Measurements from ENCODE around the gene DDAH2. TPM values are rescaled to one million over a fixed set of nuclear protein-coding genes. Genes with fewer than 3 reads are reported as not detected.

The DDAH2 gene
- total RNA-seq, 1 experiment from 2014 or later, result 68.2 TPM

DNA sequence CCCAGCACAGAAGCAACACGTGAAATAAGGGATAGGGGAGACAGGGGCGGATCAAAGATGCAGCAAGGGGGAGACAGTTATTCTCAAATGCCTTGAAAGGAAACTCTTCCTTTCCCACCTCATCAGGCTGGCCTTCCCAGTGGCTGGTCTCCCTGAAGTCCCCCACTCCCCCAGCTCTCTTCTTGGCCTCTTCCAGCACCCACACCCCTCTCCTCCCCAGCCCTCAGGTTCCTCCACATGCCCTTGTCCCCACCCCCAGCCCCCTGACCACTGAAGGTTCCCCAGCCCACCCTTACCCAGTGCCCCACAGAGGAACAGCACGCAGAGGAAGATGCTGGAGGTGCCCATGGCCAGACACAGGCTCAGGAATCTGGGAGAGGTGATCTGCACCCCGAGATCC lies 15.6 kb downstream of the DDAH2 start:
- Histone ChIP-seq H3K27me3 (replicated peaks; ENCODE audit: insufficient read depth, low read depth, low read length, poor library complexity) (no peaks in the 10 kb centered on the region), H3K4me1 (ENCODE audit: insufficient read depth, low read length, poor library complexity, severe bottlenecking) (no peaks in the 10 kb centered on the region), H3K36me3 (ENCODE audit: insufficient read depth, low read length, poor library complexity, severe bottlenecking) (no peaks in the 10 kb centered on the region), H3K9me3 (ENCODE audit: low read depth, low read length, poor library complexity, severe bottlenecking) (no peaks in the 10 kb centered on the region), H3K27ac (ENCODE audit: low read depth, low read length, poor library complexity, severe bottlenecking) (no peak overlapping the region), H3K4me3 (ENCODE audit: low read depth, low read length, poor library complexity, severe bottlenecking) (no peak overlapping the region)
- no peak for TF ChIP-seq EZH2 (IDR thresholded peaks at IDR 0.05; ENCODE audit: borderline replicate concordance, low read depth, low read length, poor library complexity, severe bottlenecking)
- TF ChIP-seq CTCF (conservative IDR thresholded peaks at IDR 0.05; ENCODE audit: low read depth, low read length), result no peak
- no TSS peak for BruUV-seq (replicated peaks)
- DNase-seq (ENCODE audit: low spot score), result no peak
- POLR2A ChIA-PET (ENCODE audit: low non-redundant PET), result no interaction called here
- CTCF ChIA-PET, result no interaction called here
- intact Hi-C loops (cut with micrococcal nuclease; ENCODE audit: unreplicated experiment), result no loop called here

DNA sequence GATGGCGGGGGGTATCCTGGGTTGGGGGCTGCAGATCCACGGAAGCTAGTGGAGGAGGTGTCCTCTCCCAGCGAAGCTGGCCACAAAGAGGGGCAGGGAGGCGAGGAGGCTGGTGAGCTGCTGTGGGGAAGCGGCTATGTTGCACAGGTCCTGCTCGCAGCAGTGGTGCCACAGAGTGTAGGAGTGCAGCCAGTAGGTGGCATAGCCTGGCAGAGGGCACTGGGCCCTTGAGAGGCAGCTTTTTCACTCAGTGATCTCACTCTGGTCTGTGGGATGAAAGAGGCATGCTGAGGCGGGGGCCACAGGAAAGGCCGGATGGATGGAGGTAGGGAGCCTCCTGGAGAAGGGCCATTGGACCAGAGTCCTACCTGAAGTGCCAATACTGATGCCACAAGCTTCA lies 16.8 kb downstream of the DDAH2 start:
- H3K9me3 ChIP-seq (ENCODE audit: low read depth, low read length, poor library complexity, severe bottlenecking), result no peaks in the 10 kb centered on the region
- no peak for DNase-seq (ENCODE audit: low spot score)
- CTCF ChIA-PET, result no interaction called here
- no peak overlapping the region for H3K4me3 ChIP-seq (ENCODE audit: low read depth, low read length, poor library complexity, severe bottlenecking)
- BruUV-seq (replicated peaks), result no TSS peak
- no peaks in the 10 kb centered on the region for H3K27me3 ChIP-seq (replicated peaks; ENCODE audit: insufficient read depth, low read depth, low read length, poor library complexity)
- no peaks in the 10 kb centered on the region for H3K36me3 ChIP-seq (ENCODE audit: insufficient read depth, low read length, poor library complexity, severe bottlenecking)
- no peaks in the 10 kb centered on the region for H3K4me1 ChIP-seq (ENCODE audit: insufficient read depth, low read length, poor library complexity, severe bottlenecking)
- intact Hi-C loops (cut with micrococcal nuclease; ENCODE audit: unreplicated experiment), result no loop called here
- H3K27ac ChIP-seq (ENCODE audit: low read depth, low read length, poor library complexity, severe bottlenecking), result no peak overlapping the region
- POLR2A ChIA-PET (ENCODE audit: low non-redundant PET), result no interaction called here
- TF ChIP-seq CTCF (conservative IDR thresholded peaks at IDR 0.05; ENCODE audit: low read depth, low read length) (no peak; the same call in 1 of the 2 replicates), EZH2 (IDR thresholded peaks at IDR 0.05; ENCODE audit: borderline replicate concordance, low read depth, low read length, poor library complexity, severe bottlenecking) (no peak)

GRCh38 chr6:31711233-31711632 lies 17.9 kb downstream of the DDAH2 start:
- H3K36me3 ChIP-seq (ENCODE audit: insufficient read depth, low read length, poor library complexity, severe bottlenecking), result no peaks in the 10 kb centered on the region
- ChIA-PET POLR2A (ENCODE audit: low non-redundant PET) (interaction anchor here (0.6 kb wide), 1 partner anchor 11 kb away, joined by 3 read pairs; no protein-coding TSS in a partner anchor), CTCF (interaction anchor here (0.6 kb wide), 1 partner anchor 116 kb away, joined by 4 read pairs; the partner anchor contains the start of gene HSPA1B)
- BruUV-seq (replicated peaks), result no TSS peak
- intact Hi-C loops (cut with micrococcal nuclease; ENCODE audit: unreplicated experiment), result no loop called here
- no peaks in the 10 kb centered on the region for H3K27me3 ChIP-seq (replicated peaks; ENCODE audit: insufficient read depth, low read depth, low read length, poor library complexity)
- H3K27ac ChIP-seq (ENCODE audit: low read depth, low read length, poor library complexity, severe bottlenecking), result no peak overlapping the region
- no peaks in the 10 kb centered on the region for H3K9me3 ChIP-seq (ENCODE audit: low read depth, low read length, poor library complexity, severe bottlenecking)
- TF ChIP-seq EZH2 (IDR thresholded peaks at IDR 0.05; ENCODE audit: borderline replicate concordance, low read depth, low read length, poor library complexity, severe bottlenecking) (no peak), CTCF (conservative IDR thresholded peaks at IDR 0.05; ENCODE audit: low read depth, low read length) (no peak)
- DNase-seq (ENCODE audit: low spot score), result no peak
- no peak overlapping the region for H3K4me3 ChIP-seq (ENCODE audit: low read depth, low read length, poor library complexity, severe bottlenecking)
- H3K4me1 ChIP-seq (ENCODE audit: insufficient read depth, low read length, poor library complexity, severe bottlenecking), result no peaks in the 10 kb centered on the region

Data from A673 (cell line).